B cell (primary cell): Measurements from ENCODE around the gene CACUL1. TPM values are rescaled to one million over a fixed set of nuclear protein-coding genes. Genes with fewer than 3 reads are reported as not detected.

Experiments
- ATAC-seq: fragments of 200-7000 bp; cut with Tn5 transposase; one replicate; pipeline ENCODE4 v1.10.0; 2021; ENCODE audit warnings: low read depth, mild to moderate bottlenecking, moderate number of reproducible peaks, moderate library complexity
- CTCF ChIA-PET: fragments of 350-600 bp; sonication (Branson Sonifier 250); formaldehyde crosslinking; loops from one replicate; lab custom pipeline; 2021; ENCODE audit warnings: antibody characterized with exemption, inconsistent platforms; lab: Charles Lee
- POLR2A ChIA-PET: fragments of 350-600 bp; sonication (Branson Sonifier 250); formaldehyde crosslinking; loops from one replicate; lab custom pipeline; 2021; ENCODE audit warnings: antibody characterized with exemption; lab: Charles Lee
- DNase-seq: peaks from one replicate; pipeline ENCODE4 v3.0.0; 2013
- H2AFZ ChIP-seq: 2 replicates; pipeline ENCODE4 v1.6.1; 2012; ENCODE audit warnings: mild to moderate bottlenecking, low read depth, low read length; ENCODE audit not compliant: insufficient read depth, poor library complexity, severe bottlenecking
- H3K27ac ChIP-seq, 2 donors: 1 replicate in 1 of 2; 2 replicates in 1 of 2; pipeline ENCODE4 v1.5.1; 2012 to 2013; ENCODE audit warnings: low read length in 2 of 2, mild to moderate bottlenecking in 2 of 2, moderate library complexity in 1 of 2
- H3K27me3 ChIP-seq, 4 experiments: fragments of 200-600 bp in 1 of 4; sonication (generic) in 1 of 4; replicated peaks in 1 of 4; 1 replicate in 2 of 4; 2 replicates in 2 of 4; pipeline versions ENCODE4 v1.6.1 to v1.7.0; 2013 to 2016; ENCODE audit warnings: low read length in 3 of 4, mild to moderate bottlenecking in 2 of 4, mixed read lengths in 1 of 4, moderate library complexity in 1 of 4; ENCODE audit not compliant: insufficient read depth in 4 of 4, control insufficient read depth in 3 of 4; ENCODE audit errors: control extremely low read depth in 1 of 4
- H3K36me3 ChIP-seq, 2 experiments: replicated peaks in 1 of 2; 1 replicate in 1 of 2; 2 replicates in 1 of 2; pipeline versions ENCODE4 v1.6.1 to v1.7.1; 2013; ENCODE audit warnings: low read length in 1 of 2; ENCODE audit not compliant: insufficient read depth in 2 of 2, control insufficient read depth in 1 of 2; ENCODE audit errors: control extremely low read depth in 1 of 2, extremely low read depth in 1 of 2
- H3K4me1 ChIP-seq, 2 donors: fragments of 200-600 bp in 1 of 2; sonication (generic) in 1 of 2; 1 replicate in 1 of 2; 2 replicates in 1 of 2; pipeline versions ENCODE4 v1.5.1 to v1.6.1; 2013 to 2017; ENCODE audit warnings: low read length in 2 of 2; ENCODE audit not compliant: control insufficient read depth in 2 of 2, insufficient read depth in 2 of 2
- H3K4me2 ChIP-seq: replicated peaks from 2 replicates; pipeline ENCODE3; 2012; ENCODE audit warnings: mild to moderate bottlenecking, low read depth, low read length; ENCODE audit not compliant: poor library complexity, severe bottlenecking
- H3K4me3 ChIP-seq, 5 experiments: fragments of 200-600 bp in 1 of 5; sonication (generic) in 1 of 5; 1 replicate in 3 of 5; 2 replicates in 2 of 5; pipeline versions ENCODE4 v1.5.1 to v1.7.0; 2011 to 2016; ENCODE audit warnings: low read length in 4 of 5, mild to moderate bottlenecking in 4 of 5, low read depth in 2 of 5, control low read depth in 1 of 5, moderate library complexity in 1 of 5; ENCODE audit not compliant: insufficient read depth in 1 of 5; ENCODE audit errors: control extremely low read depth in 1 of 5, extremely low read depth in 1 of 5
- H3K79me2 ChIP-seq: fragments of 200-600 bp; sonication (generic); one replicate; pipeline ENCODE4 v1.6.0; 2016; ENCODE audit warnings: low read length; ENCODE audit not compliant: control insufficient read depth, insufficient read depth
- H3K9ac ChIP-seq: fragments of 200-600 bp; sonication (generic); 2 replicates; pipeline ENCODE4 v1.6.1; 2017; ENCODE audit warnings: mild to moderate bottlenecking, low read length, moderate library complexity
- H3K9me3 ChIP-seq, 3 donors: one replicate each; pipeline versions ENCODE4 v1.6.1 to v1.7.1; 2013; ENCODE audit warnings: low read length in 2 of 3; ENCODE audit not compliant: control insufficient read depth in 2 of 3, insufficient read depth in 1 of 3; ENCODE audit errors: control extremely low read depth in 1 of 3
- H4K20me1 ChIP-seq: 2 replicates; pipeline ENCODE4 v1.6.0; 2012; ENCODE audit warnings: mild to moderate bottlenecking, low read length; ENCODE audit not compliant: insufficient read depth, control insufficient read depth, poor library complexity, severe bottlenecking
- H3K27ac Mint-ChIP-seq: one replicate; pipeline ENCODE4 v1.8.0; 2021; ENCODE audit warnings: mixed read lengths
- H3K27me3 Mint-ChIP-seq: one replicate; pipeline ENCODE4 v1.8.0; 2021; ENCODE audit warnings: mixed read lengths
- H3K4me1 Mint-ChIP-seq: one replicate; pipeline ENCODE4 v1.8.0; 2021; ENCODE audit warnings: mixed read lengths
- H3K4me3 Mint-ChIP-seq: one replicate; pipeline ENCODE4 v1.8.0; 2021; ENCODE audit warnings: mixed read lengths
- H3K9me3 Mint-ChIP-seq: one replicate; pipeline ENCODE4 v1.8.0; 2022; ENCODE audit warnings: mixed read lengths; ENCODE audit not compliant: insufficient read depth
- CTCF ChIP-seq: fragments of 200-600 bp; IDR thresholded peaks from one replicate; pipeline ENCODE4 v1.8.0; 2022; ENCODE audit warnings: antibody characterized with exemption, mild to moderate bottlenecking
- EZH2 ChIP-seq: IDR thresholded peaks from 2 replicates; pipeline ENCODE4 v1.6.1; 2012; ENCODE audit warnings: borderline replicate concordance, low read depth, mild to moderate bottlenecking, moderate library complexity, low read length; ENCODE audit not compliant: insufficient read depth, poor library complexity, severe bottlenecking
- WGBS: methylation state at CpG from one replicate; pipeline ENCODE4 v1.1.5; 2013; ENCODE audit warnings: missing lambda C conversion rate; ENCODE audit not compliant: insufficient coverage; 5-methylcytosine and 5-hydroxymethylcytosine counted together
- intact Hi-C: fragments of 100-400 bp; cut with micrococcal nuclease; formaldehyde crosslinking; loops from one replicate; pipeline ENCODE4 v1.10.0; 2022
- polyA plus RNA-seq: library from polyadenylated mRNA; depleted of rRNA; stranded (reverse); fragments of >200 nt; gene quantifications from 2 replicates; pipeline ENCODE4 v1.2.3, GENCODE V29; 2012
- total RNA-seq, 2 donors: library from RNA; stranded (reverse); fragments of 120-200 nt in 1 of 2; gene quantifications; 1 replicate in 1 of 2; 2 replicates in 1 of 2; pipeline versions ENCODE4 v1.2.3 to v1.2.4, GENCODE V29; 2013 to 2022

The CACUL1 gene
- total and polyA plus RNA-seq, 2 donors (not counting 1 experiment from before 2014, with no cell fraction given) = 7.4 to 39.5 TPM

GRCh38 chr10:118666350-118666749 lies 88.4 kb downstream of the CACUL1 start:
- no peak for ATAC-seq
- Histone ChIP-seq H3K4me2 (no peak overlapping the region), H2AFZ (no peak overlapping the region), H3K27me3 (peaks cover 0 to 20% (median 6%) of the 10 kb centered on the region in 4 experiments), H3K9me3 (peaks cover 0 to 10% (median under 1%) of the 10 kb centered on the region in 3 donors), H3K4me1 (peaks cover 10 to 18% of the 10 kb centered on the region in 2 donors), H3K36me3 (no peaks in the 10 kb centered on the region), H3K27ac (no peak overlapping the region), H3K9ac (no peak overlapping the region), H3K4me3 (no peak overlapping the region), H3K79me2 (no peaks in the 10 kb centered on the region), H4K20me1 (no peaks in the 10 kb centered on the region)
- 78% methylated on average over 4 of the region's 4 CpGs for WGBS
- ChIA-PET CTCF (no interaction called here), POLR2A (no interaction called here)
- intact Hi-C loops = no loop called here
- Mint-ChIP-seq H3K27ac (no peak overlapping the region), H3K27me3 (peaks cover 30% of the 10 kb centered on the region), H3K4me1 (peaks cover 16% of the 10 kb centered on the region), H3K4me3 (no peak overlapping the region), H3K9me3 (no peaks in the 10 kb centered on the region)
- no peak for TF ChIP-seq CTCF
- no peak for TF ChIP-seq EZH2
- no peak for DNase-seq

- peaks cover 11% of the 10 kb centered on the region for H3K4me1 Mint-ChIP-seq
- POLR2A ChIA-PET = no interaction called here
Observed at GRCh38 chr10:118664321-118664720, 90.4 kb downstream of the CACUL1 start.

More at GRCh38 chr10:118664321-118664720, 90.4 kb downstream of the CACUL1 start:
- Histone ChIP-seq H3K9me3 (peaks cover 1 to 13% (median 3%) of the 10 kb centered on the region in 3 donors), H2AFZ (no peak overlapping the region), H3K4me2 (no peak overlapping the region), H3K79me2 (no peaks in the 10 kb centered on the region), H3K4me3 (no peak overlapping the region), H3K9ac (no peak overlapping the region), H4K20me1 (no peaks in the 10 kb centered on the region), H3K36me3 (no peaks in the 10 kb centered on the region), H3K27ac (no peak overlapping the region), H3K4me1 (peaks cover 7 to 11% of the 10 kb centered on the region in 2 donors), H3K27me3 (peaks cover 0 to 20% (median 7%) of the 10 kb centered on the region in 4 experiments)
- no peak for DNase-seq
- TF ChIP-seq CTCF (no peak), EZH2 (no peak)
- H3K9me3 Mint-ChIP-seq = no peaks in the 10 kb centered on the region
- CTCF ChIA-PET = interaction anchor here (0.8 kb wide), 1 partner anchor 10 kb away, joined by 3 read pairs; no protein-coding TSS in a partner anchor
- 34% methylated on average over 3 of the region's 6 CpGs for WGBS
- no peak overlapping the region for H3K27ac Mint-ChIP-seq
- no peak overlapping the region for H3K4me3 Mint-ChIP-seq
- no peak for ATAC-seq
- intact Hi-C loops = no loop called here
- H3K27me3 Mint-ChIP-seq = peaks cover 46% of the 10 kb centered on the region
